Measurements from ENCODE around the gene CPSF7.

DNA sequence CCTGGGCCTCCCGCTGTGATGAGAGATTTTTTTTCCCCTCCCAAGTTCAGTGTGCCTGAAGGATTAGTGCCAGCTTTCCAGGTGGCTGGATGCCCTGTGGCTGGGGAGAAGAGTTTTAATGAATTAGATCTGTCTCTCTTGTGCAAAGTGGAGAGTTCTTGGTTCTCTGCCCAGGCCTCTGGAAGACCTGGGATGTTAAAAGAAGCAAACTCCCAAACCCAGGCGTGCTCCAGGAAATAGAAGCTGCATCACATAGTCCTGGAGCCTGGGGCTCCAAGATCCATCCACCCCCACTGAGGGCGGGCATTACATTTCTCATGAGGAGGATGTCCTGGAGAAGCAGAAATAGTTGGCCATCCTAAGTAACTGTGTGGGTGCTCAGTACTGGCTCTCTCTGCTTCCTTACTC lies 30.7 kb upstream of the CPSF7 start:
- TF ChIP-seq, protein P1, sequence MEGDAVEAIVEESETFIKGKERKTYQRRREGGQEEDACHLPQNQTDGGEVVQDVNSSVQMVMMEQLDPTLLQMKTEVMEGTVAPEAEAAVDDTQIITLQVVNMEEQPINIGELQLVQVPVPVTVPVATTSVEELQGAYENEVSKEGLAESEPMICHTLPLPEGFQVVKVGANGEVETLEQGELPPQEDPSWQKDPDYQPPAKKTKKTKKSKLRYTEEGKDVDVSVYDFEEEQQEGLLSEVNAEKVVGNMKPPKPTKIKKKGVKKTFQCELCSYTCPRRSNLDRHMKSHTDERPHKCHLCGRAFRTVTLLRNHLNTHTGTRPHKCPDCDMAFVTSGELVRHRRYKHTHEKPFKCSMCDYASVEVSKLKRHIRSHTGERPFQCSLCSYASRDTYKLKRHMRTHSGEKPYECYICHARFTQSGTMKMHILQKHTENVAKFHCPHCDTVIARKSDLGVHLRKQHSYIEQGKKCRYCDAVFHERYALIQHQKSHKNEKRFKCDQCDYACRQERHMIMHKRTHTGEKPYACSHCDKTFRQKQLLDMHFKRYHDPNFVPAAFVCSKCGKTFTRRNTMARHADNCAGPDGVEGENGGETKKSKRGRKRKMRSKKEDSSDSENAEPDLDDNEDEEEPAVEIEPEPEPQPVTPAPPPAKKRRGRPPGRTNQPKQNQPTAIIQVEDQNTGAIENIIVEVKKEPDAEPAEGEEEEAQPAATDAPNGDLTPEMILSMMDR (IDR thresholded peaks at IDR 0.05; ENCODE audit: insufficient read depth, low read length, poor library complexity, severe bottlenecking), result no peak
- TF ChIP-seq EZH2phosphoT487 (conservative IDR thresholded peaks at IDR 0.05; ENCODE audit: low read length), result no peak
